HepG2 (cell line): Measurements from ENCODE around the gene CDH23. TPM values are rescaled to one million over a fixed set of nuclear protein-coding genes. Genes with fewer than 3 reads are reported as not detected.

Source experiments
- ATAC-seq: fragments of 200-7000 bp; cut with Tn5 transposase; 3 replicates; pipeline ENCODE4 v1.9.1; 2020; ENCODE audit warnings: mild to moderate bottlenecking, moderate library complexity
- BruUV-seq: library from RNA; stranded (reverse); fragments of 400-500 nt; replicated peaks from 2 replicates; lab custom pipeline; 2021; lab: Mats Ljungman, UMichigan
- CTCF ChIA-PET: fragments of 300-600 bp; formaldehyde crosslinking; extraction: SDS; loops from one replicate; lab custom pipeline; 2021; ENCODE audit warnings: low total read pairs, inconsistent platforms, low intra/inter-chr PET ratio; lab: Yijun Ruan, JAX
- POLR2A ChIA-PET: fragments of 350-600 bp; sonication (Branson Sonifier 250); formaldehyde crosslinking; loops from one replicate; lab custom pipeline; 2020; ENCODE audit warnings: antibody characterized with exemption, inconsistent platforms; lab: Yijun Ruan, JAX
- DNase-seq: peaks from one replicate; pipeline ENCODE4 v3.0.0-alpha.2; 2015; ENCODE audit warnings: low spot score
- FAIRE-seq: peaks from 3 replicates; lab custom pipeline; 2011; peaks lifted over from hg19 to GRCh38; lab: Jason Lieb, UNC
- H2AFZ ChIP-seq: one replicate; pipeline ENCODE4 v1.6.1; 2011; ENCODE audit warnings: low read length, inconsistent platforms
- H3K27ac ChIP-seq: fragments of 300-600 bp; 3 replicates; pipeline ENCODE4 v1.8.0; 2011; ENCODE audit warnings: mixed run types, mild to moderate bottlenecking, mixed read lengths, low read length, inconsistent platforms; ENCODE audit not compliant: insufficient read depth; ENCODE audit errors: extremely low read length
- H3K27me3 ChIP-seq, 2 experiments: fragments of 200-600 bp in 1 of 2; 2 replicates in 1 of 2; 3 replicates in 1 of 2; pipeline versions ENCODE4 v1.6.0 to v1.8.0; 2011; ENCODE audit warnings: low read length in 2 of 2, mild to moderate bottlenecking in 2 of 2, moderate library complexity in 2 of 2, inconsistent platforms in 1 of 2; ENCODE audit not compliant: insufficient read depth in 2 of 2, control insufficient read depth in 1 of 2
- H3K36me3 ChIP-seq, 2 experiments: fragments of 200-600 bp in 1 of 2; replicated peaks in 1 of 2; 2 replicates in 1 of 2; 3 replicates in 1 of 2; pipeline versions ENCODE4 v1.5.1 to v1.8.0; 2011; ENCODE audit warnings: low read length in 2 of 2, inconsistent platforms in 1 of 2; ENCODE audit not compliant: insufficient read depth in 2 of 2, control insufficient read depth in 1 of 2
- H3K4me1 ChIP-seq: 2 replicates; pipeline ENCODE4 v1.5.1; 2012; ENCODE audit warnings: low read length, inconsistent platforms; ENCODE audit not compliant: insufficient read depth
- H3K4me2 ChIP-seq: 2 replicates; pipeline ENCODE4 v1.6.0; 2011; ENCODE audit warnings: low read depth, low read length, inconsistent platforms
- H3K4me3 ChIP-seq, 3 experiments: fragments of 200-600 bp in 1 of 3; sonication (generic), shearing (Covaris generic) in 1 of 3; replicated peaks in 1 of 3; 2 replicates each; pipeline ENCODE4 v1.5.1; 2011 to 2016; ENCODE audit warnings: low read length in 3 of 3, inconsistent platforms in 2 of 3, low read depth in 2 of 3, mild to moderate bottlenecking in 2 of 3, control low read depth in 1 of 3, mixed read lengths in 1 of 3; ENCODE audit not compliant: insufficient read depth in 1 of 3
- H3K79me2 ChIP-seq: one replicate; pipeline ENCODE4 v1.6.1; 2011; ENCODE audit warnings: low read length, inconsistent platforms; ENCODE audit not compliant: insufficient read depth
- H3K9ac ChIP-seq: 2 replicates; pipeline ENCODE4 v1.6.0; 2011; ENCODE audit warnings: mild to moderate bottlenecking, low read depth, low read length, inconsistent platforms; ENCODE audit not compliant: insufficient read depth
- H3K9me3 ChIP-seq: 2 replicates; pipeline ENCODE4 v1.5.1; 2012; ENCODE audit warnings: mild to moderate bottlenecking, low read length
- H4K20me1 ChIP-seq: 2 replicates; pipeline ENCODE4 v1.6.0; 2011; ENCODE audit warnings: inconsistent platforms, mild to moderate bottlenecking, low read length, moderate library complexity; ENCODE audit not compliant: insufficient read depth
- ERF ChIP-seq: IDR thresholded peaks from 2 replicates; pipeline ENCODE4 v1.6.1; 2018; ENCODE audit warnings: missing biosample characterization, missing genetic modification reagents
- FOSL2 ChIP-seq: sonication (generic); formaldehyde crosslinking; IDR thresholded peaks from 2 replicates; pipeline ENCODE4 v1.4.0; 2020; ENCODE audit warnings: missing genetic modification reagents
- FOXP4 ChIP-seq: sonication (generic); formaldehyde crosslinking; IDR thresholded peaks from 2 replicates; pipeline ENCODE4 v1.4.0; 2020; ENCODE audit warnings: missing genetic modification reagents
- KAT8 ChIP-seq: IDR thresholded peaks from 2 replicates; pipeline ENCODE4 v1.6.1; 2016; ENCODE audit warnings: missing genetic modification reagents, missing compliant biosample characterization
- MIXL1 ChIP-seq: IDR thresholded peaks from 2 replicates; pipeline ENCODE4 v1.6.1; 2016
- MTF2 ChIP-seq: sonication (generic); formaldehyde crosslinking; IDR thresholded peaks from 2 replicates; pipeline ENCODE4 v1.5.0; 2020; ENCODE audit warnings: missing genetic modification reagents, borderline replicate concordance
- PHF5A ChIP-seq: IDR thresholded peaks from one replicate; pipeline ENCODE4 v1.6.1; 2018; ENCODE audit warnings: low read depth, missing genetic modification reagents; ENCODE audit not compliant: unreplicated experiment
- ZBTB38 ChIP-seq: sonication (generic); formaldehyde crosslinking; IDR thresholded peaks from 2 replicates; pipeline ENCODE4 v1.5.1; 2020; ENCODE audit warnings: mild to moderate bottlenecking, missing genetic modification reagents
- ZNF24 ChIP-seq: fragments of 450-650 bp; IDR thresholded peaks from 2 replicates; pipeline ENCODE4 v1.6.1; 2017; ENCODE audit warnings: antibody characterized with exemption, mild to moderate bottlenecking
- ZNF335 ChIP-seq: sonication (generic); formaldehyde crosslinking; IDR thresholded peaks from 2 replicates; pipeline ENCODE4 v1.4.0; 2020; ENCODE audit warnings: missing genetic modification reagents
- ZNF460 ChIP-seq: sonication (generic); formaldehyde crosslinking; IDR thresholded peaks from 2 replicates; pipeline ENCODE4 v1.5.1; 2020; ENCODE audit warnings: missing genetic modification reagents, mild to moderate bottlenecking, borderline replicate concordance
- ZNF747 ChIP-seq: sonication (generic); formaldehyde crosslinking; IDR thresholded peaks from 2 replicates; pipeline ENCODE4 v1.8.1; 2023; ENCODE audit warnings: missing genetic modification reagents, mild to moderate bottlenecking, borderline replicate concordance
- WGBS: methylation state at CpG from one replicate; pipeline ENCODE4 v1.1.6; 2017; ENCODE audit warnings: low lambda C conversion rate; 5-methylcytosine and 5-hydroxymethylcytosine counted together
- in situ Hi-C: cut with HindIII; loops from 2 replicates; pipeline ENCODE4 v1.10.0; 2017; ENCODE audit warnings: low pct_unique_long_range_greater_than_20kb; ENCODE audit not compliant: extremely low pct_ligation_motif_present
- intact Hi-C: fragments of 100-400 bp; cut with micrococcal nuclease; formaldehyde crosslinking; loops from one replicate; pipeline ENCODE4 v1.10.0; 2022; ENCODE audit not compliant: unreplicated experiment
- polyA plus RNA-seq, 8 experiments: library from polyadenylated mRNA; depleted of rRNA in 3 of 8; stranded (reverse) in 7 of 8; unstranded in 1 of 8; fragments of >200 nt; fragmentation: Illumina TruSeq in 4 of 8; extraction: Trizol in 4 of 8; gene quantifications; 2 replicates each; pipeline versions ENCODE4 v1.2.1 to v1.2.3, GENCODE V29; 2011 to 2016; ENCODE audit warnings: low read depth in 4 of 8, missing spikeins in 1 of 8, mixed read lengths in 1 of 8; ENCODE audit not compliant: insufficient read depth in 1 of 8
- total RNA-seq, 5 experiments: library from RNA; depleted of rRNA; stranded (reverse); fragments of >200 nt; fragmentation: Illumina TruSeq; extraction: Trizol; gene quantifications; 2 replicates each; pipeline ENCODE4 v1.2.3, GENCODE V29; 2016; ENCODE audit warnings: low read depth in 1 of 5

CDH23 gene
- total and polyA plus RNA-seq, 2 of the 13 experiments (the other 11 are each of a cell fraction or from before 2014, with no cell fraction given), result 0.13 TPM; not detected in 1

DNA sequence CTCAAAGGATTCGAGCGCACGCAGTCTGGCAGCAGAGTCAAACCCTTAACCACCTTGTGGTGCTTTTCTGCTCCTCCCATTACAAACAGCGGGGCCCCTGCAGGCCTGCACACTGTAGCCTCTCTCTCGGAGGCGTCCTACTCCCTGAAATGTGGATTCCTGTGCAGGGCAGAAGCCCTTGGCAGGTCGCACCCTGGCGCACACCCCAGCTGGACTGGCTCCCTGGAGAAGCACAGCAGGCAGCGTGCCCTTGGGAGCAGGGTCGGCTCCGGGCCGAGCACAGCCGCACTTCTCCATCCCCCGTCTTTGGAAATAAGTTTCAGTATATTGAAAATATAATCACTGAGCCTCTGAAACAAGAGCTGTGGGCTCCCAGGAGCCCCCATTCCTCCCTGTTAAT lies 178.7 kb downstream of the CDH23 start:
- ChIA-PET CTCF (no interaction called here), POLR2A (no interaction called here)
- intact Hi-C loops (no loop called here), in situ Hi-C loops (no loop called here)
- TF ChIP-seq ZNF460 (CRISPR knock-in tag) (no peak), ZBTB38 (CRISPR knock-in tag) (no peak), ZNF335 (CRISPR knock-in tag) (no peak), PHF5A (no peak), FOSL2 (CRISPR knock-in tag) (no peak), MIXL1 (CRISPR knock-in tag) (no peak), KAT8 (CRISPR knock-in tag) (no peak), FOXP4 (CRISPR knock-in tag) (no peak), ZNF747 (CRISPR knock-in tag) (no peak), ZNF24 (no peak), ERF (CRISPR knock-in tag) (no peak), MTF2 (no peak)
- no peak overlapping the region for H3K4me3 ChIP-seq
- BruUV-seq, result no TSS peak
- H4K20me1 ChIP-seq, result no peaks in the 10 kb centered on the region
- DNase-seq (no peak), FAIRE-seq (no peak), ATAC-seq (no peak)
- 31% methylated on average over 13 of the region's 14 CpGs for WGBS
- H3K27me3 ChIP-seq, result peaks cover 4 to 46% of the 10 kb centered on the region in 2 experiments; a peak in 3 of 5 replicates
- H3K9me3 ChIP-seq, result no peaks in the 10 kb centered on the region
- no peak overlapping the region for H3K9ac ChIP-seq
- H2AFZ ChIP-seq, result no peak overlapping the region
- no peak overlapping the region for H3K4me2 ChIP-seq
- no peaks in the 10 kb centered on the region for H3K4me1 ChIP-seq
- H3K79me2 ChIP-seq, result no peaks in the 10 kb centered on the region
- no peaks in the 10 kb centered on the region for H3K36me3 ChIP-seq
- H3K27ac ChIP-seq, result no peak overlapping the region
